Prostate gland (tissue), 2 donors: ENCODE results near the gene PML. TPM values are rescaled to one million over a fixed set of nuclear protein-coding genes. Genes with fewer than 3 reads are reported as not detected.
"Not testable (repeated sequence)": the region's sequence is repeated elsewhere in the genome, so short reads cannot be mapped to it uniquely, and the experiment has no call there.

Experiments used
- DNase-seq: peaks from one replicate; pipeline ENCODE4 v3.0.0-alpha.2; 2019; ENCODE audit warnings: low spot score
- H3K27ac ChIP-seq, 2 donors: fragments of 200-600 bp; sonication (generic); 2 replicates each; pipeline ENCODE4 v1.5.1; 2017 to 2019
- H3K27me3 ChIP-seq: fragments of 200-600 bp; sonication (generic); replicated peaks from 2 replicates; pipeline ENCODE4 v1.5.1; 2019; ENCODE audit not compliant: insufficient read depth
- H3K36me3 ChIP-seq, 2 donors: fragments of 200-600 bp; sonication (generic); 1 replicate in 1 of 2; 2 replicates in 1 of 2; pipeline versions ENCODE4 v1.5.1 to v1.8.1; 2017 to 2019
- H3K4me1 ChIP-seq: fragments of 200-600 bp; sonication (generic); replicated peaks from 2 replicates; pipeline ENCODE4 v1.5.1; 2019
- H3K4me3 ChIP-seq, 2 donors: fragments of 200-600 bp; sonication (generic); 2 replicates each; pipeline ENCODE4 v1.5.1; 2017 to 2019
- H3K9me3 ChIP-seq: fragments of 200-600 bp; sonication (generic); 2 replicates; pipeline ENCODE4 v1.5.1; 2017
- POLR2A ChIP-seq: fragments of 450-650 bp; IDR thresholded peaks from one replicate; pipeline ENCODE4 v1.6.1; 2016; ENCODE audit warnings: antibody characterized with exemption, mild to moderate bottlenecking
- POLR2AphosphoS5 ChIP-seq: sonication (generic); formaldehyde crosslinking; IDR thresholded peaks from one replicate; pipeline ENCODE4 v1.6.1; 2017; ENCODE audit warnings: antibody characterized with exemption
- WGBS: methylation state at CpG from one replicate; pipeline ENCODE4 v1.1.5; 2018; 5-methylcytosine and 5-hydroxymethylcytosine counted together
- intact Hi-C: fragments of 100-400 bp; cut with DNase I; formaldehyde crosslinking; loops from one replicate; pipeline ENCODE4 v1.14.2; 2022
- total RNA-seq, 2 donors: library from RNA; depleted of rRNA; stranded (reverse); fragments of >200 nt; gene quantifications; one replicate each; pipeline ENCODE4 v1.1.0, GENCODE V29; 2016
- TF ChIP-seq, protein P1 (sequence below), 4 experiments: fragments of 200-600 bp in 2 of 4; fragments of 450-650 bp in 2 of 4; sonication (generic) in 2 of 4; IDR thresholded peaks; 1 replicate in 3 of 4; 2 replicates in 1 of 4; pipeline ENCODE4 v1.5.1; 2016 to 2019; ENCODE audit warnings: antibody characterized with exemption in 4 of 4, mild to moderate bottlenecking in 2 of 4, moderate library complexity in 2 of 4

The PML gene
- total RNA-seq, 2 donors from 2014 or later: 67.5 to 122 TPM

DNA sequence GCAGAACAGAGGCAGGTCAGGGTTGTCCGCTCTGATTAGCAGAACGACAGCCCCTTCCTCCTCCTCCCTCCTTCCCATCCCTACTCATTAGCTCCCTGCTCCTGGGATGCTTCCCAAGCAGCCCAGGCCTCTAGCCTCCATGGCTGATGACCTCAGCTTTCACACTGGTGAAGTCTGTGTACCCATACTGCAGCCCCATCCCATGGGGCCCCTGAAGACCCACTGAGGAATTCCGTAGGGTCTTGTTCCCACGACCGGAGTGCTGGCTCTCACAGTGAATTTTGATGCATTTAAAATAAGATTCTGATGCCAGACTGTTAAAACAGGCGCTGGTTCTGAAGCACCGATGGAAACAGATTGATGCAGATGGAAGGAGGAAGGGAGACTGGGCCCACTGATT, 51.8 kb downstream of the PML start:
- DNase-seq: no peak
- no peaks in the 10 kb centered on the region for H3K27me3 ChIP-seq
- intact Hi-C loops: no loop called here
- 86% methylated on average over 7 of the region's 7 CpGs for WGBS
- peaks cover 0 to 5% of the 10 kb centered on the region in 2 donors for H3K36me3 ChIP-seq
- TF ChIP-seq, protein P1, sequence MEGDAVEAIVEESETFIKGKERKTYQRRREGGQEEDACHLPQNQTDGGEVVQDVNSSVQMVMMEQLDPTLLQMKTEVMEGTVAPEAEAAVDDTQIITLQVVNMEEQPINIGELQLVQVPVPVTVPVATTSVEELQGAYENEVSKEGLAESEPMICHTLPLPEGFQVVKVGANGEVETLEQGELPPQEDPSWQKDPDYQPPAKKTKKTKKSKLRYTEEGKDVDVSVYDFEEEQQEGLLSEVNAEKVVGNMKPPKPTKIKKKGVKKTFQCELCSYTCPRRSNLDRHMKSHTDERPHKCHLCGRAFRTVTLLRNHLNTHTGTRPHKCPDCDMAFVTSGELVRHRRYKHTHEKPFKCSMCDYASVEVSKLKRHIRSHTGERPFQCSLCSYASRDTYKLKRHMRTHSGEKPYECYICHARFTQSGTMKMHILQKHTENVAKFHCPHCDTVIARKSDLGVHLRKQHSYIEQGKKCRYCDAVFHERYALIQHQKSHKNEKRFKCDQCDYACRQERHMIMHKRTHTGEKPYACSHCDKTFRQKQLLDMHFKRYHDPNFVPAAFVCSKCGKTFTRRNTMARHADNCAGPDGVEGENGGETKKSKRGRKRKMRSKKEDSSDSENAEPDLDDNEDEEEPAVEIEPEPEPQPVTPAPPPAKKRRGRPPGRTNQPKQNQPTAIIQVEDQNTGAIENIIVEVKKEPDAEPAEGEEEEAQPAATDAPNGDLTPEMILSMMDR (IDR thresholded peaks at IDR 0.05): no peak
- no peak for TF ChIP-seq POLR2AphosphoS5
- TF ChIP-seq POLR2A: no peak
- H3K9me3 ChIP-seq: no peaks in the 10 kb centered on the region
- H3K27ac ChIP-seq: no peak overlapping the region
- no peak overlapping the region for H3K4me3 ChIP-seq
- H3K4me1 ChIP-seq: no peaks in the 10 kb centered on the region

DNA sequence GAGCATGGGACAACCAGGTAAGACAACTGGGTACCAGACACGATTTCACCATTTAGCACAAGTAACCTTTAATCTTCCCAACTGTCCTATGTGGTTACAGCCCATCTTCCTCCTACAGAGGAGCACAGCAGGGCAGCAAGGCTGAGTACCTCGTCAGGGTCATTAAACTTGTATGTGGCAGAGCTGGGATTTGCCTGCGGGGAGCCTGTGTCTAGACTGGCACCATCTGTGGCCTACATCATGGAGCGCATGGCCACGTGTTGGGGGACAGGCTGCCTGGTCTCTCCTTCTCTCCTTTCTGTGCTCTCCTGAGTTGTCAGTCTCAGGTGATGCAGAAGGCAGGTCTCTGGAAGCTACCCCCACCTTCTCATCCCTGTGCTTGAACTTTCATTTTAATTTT, 55.6 kb downstream of the PML start:
- Histone ChIP-seq H3K4me3 (no peak overlapping the region), H3K9me3 (no peaks in the 10 kb centered on the region), H3K36me3 (no peaks in the 10 kb centered on the region), H3K27ac (peak overlapping the region in 1 of 2 donors; percentile 60), H3K4me1 (no peaks in the 10 kb centered on the region), H3K27me3 (no peaks in the 10 kb centered on the region)
- WGBS: 88% methylated on average over 5 of the region's 5 CpGs
- no peak for DNase-seq
- intact Hi-C loops: loop anchor here (5.0 kb wide), 1 partner anchor 267 kb away; no protein-coding TSS in a partner anchor
- TF ChIP-seq, protein P1 (IDR thresholded peaks at IDR 0.05): no peak
- no peak for TF ChIP-seq POLR2AphosphoS5
- TF ChIP-seq POLR2A: no peak

DNA sequence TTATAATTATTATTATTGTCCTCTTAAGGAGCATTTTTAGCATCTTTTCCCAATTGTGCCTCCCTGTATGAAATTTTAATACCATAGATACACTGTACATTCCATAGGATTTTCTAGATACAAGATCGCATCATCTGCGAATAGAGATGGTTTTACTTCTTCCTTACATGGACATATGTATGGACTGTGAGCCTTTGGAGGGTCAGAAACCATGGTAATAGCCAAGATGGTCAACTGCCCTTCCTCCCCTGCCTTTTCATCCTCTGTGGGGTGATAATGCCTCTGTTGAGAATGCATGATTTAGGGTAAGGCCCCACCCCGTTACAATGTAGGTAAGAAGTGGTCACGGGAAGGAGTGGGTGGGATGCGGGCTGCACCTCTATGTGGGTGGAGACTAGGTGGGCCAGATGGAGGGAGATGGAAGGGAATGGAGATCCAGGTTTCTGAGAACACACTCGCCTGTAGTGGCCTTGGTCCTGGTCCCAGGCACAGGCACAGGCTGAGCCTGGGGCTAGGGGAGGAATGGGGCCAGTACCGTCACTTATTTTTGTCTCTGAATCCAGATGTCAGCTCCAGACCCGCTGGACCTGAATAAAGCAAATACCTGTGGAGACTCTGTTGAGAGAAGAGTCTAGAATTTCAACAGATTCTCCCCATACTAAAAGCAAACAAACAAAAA, 56.2 kb downstream of the PML start:
- DNase-seq: no peak
- intact Hi-C loops: loop anchor here (5.0 kb wide), 1 partner anchor 267 kb away; no protein-coding TSS in a partner anchor
- no peaks in the 10 kb centered on the region for H3K36me3 ChIP-seq
- TF ChIP-seq POLR2AphosphoS5: no peak
- no peak overlapping the region for H3K4me3 ChIP-seq
- H3K4me1 ChIP-seq: no peaks in the 10 kb centered on the region
- peak overlapping the region; percentile 60 to 67 for H3K27ac ChIP-seq
- H3K27me3 ChIP-seq: no peaks in the 10 kb centered on the region
- no peaks in the 10 kb centered on the region for H3K9me3 ChIP-seq
- WGBS: 70% methylated on average over 8 of the region's 8 CpGs

DNA sequence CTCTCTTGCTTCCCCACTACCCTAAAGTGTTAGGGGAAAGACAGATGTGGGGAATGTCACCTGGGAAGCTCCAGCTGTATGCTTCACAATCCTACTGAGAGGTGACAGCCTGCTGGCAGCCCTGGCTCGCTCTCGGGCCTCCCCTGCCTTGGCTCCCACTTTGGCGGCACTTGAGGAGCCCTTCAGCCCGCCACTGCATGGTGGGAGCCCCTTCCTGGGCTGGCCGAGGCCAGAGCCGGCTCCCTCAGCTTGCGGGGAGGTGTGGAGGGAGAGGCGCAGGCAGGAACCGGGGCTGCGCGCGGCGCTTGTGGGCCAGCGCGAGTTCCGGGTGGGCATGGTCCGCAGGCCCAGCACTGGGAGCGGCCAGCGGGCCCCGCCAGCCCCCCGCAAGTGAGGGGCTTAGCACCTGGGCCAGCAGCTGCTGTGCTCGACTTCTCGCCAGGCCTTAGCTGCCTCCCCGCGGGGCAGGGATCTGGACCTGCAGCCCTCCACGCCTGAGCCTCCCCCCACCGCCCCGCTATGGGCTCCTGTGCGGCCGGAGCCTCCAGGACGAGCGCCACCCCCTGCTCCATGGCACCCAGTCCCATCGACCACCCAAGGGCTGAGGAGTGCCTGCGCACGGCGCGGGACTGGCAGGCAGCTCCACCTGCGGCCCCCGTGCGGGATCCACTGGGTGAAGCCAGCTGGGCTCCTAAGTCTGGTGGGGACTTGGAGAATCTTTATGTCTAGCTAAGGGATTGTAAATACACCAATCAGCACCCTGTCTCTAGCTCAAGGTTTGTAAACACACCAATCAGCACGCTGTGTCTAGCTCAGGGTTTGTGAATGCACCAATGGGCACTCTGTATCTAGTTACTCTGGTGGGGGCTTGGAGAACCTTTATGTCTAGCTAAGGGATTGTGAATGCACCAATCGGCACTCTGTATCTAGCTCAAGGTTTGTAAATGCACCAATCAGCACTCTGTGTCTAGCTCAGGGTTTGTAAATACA, 58.0 kb downstream of the PML start:
- not testable (repeated sequence) for H3K4me1 ChIP-seq, H3K27ac ChIP-seq, H3K4me3 ChIP-seq, DNase-seq, H3K27me3 ChIP-seq, H3K36me3 ChIP-seq, H3K9me3 ChIP-seq
- 93% methylated on average over 42 of the region's 42 CpGs for WGBS
- intact Hi-C loops: loop anchor here (5.0 kb wide), 1 partner anchor 265 kb away; no protein-coding TSS in a partner anchor

DNA sequence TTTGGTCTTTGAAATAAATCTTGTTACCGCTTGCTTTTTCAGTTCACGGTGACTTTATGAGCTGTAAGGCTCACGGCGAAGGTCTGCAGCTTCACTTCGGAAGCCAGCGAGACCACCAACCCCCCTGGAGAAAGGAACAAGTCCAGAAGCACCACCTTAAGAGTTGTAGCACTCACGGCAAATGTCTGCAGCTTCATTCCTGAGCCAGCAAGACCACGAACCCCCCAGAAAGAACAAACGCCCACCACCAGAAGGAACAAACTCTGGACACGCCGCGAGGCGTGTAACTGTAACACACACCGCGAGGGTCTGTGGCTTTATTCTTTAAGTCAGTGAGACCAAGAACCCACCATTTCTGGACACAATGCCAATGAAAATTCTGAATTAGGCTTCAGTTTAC, 59.0 kb downstream of the PML start:
- no peaks in the 10 kb centered on the region for H3K27me3 ChIP-seq
- intact Hi-C loops: loop anchor here (5.0 kb wide), 1 partner anchor 264 kb away; no protein-coding TSS in a partner anchor
- H3K27ac ChIP-seq: no peak overlapping the region
- TF ChIP-seq POLR2A (no peak), POLR2AphosphoS5 (no peak)
- TF ChIP-seq, protein P1 (IDR thresholded peaks at IDR 0.05): no peak
- no peak for DNase-seq
- 34% methylated on average over 15 of the region's 15 CpGs for WGBS
- no peak overlapping the region for H3K4me3 ChIP-seq
- H3K36me3 ChIP-seq: no peaks in the 10 kb centered on the region
- H3K4me1 ChIP-seq: no peaks in the 10 kb centered on the region
- H3K9me3 ChIP-seq: no peaks in the 10 kb centered on the region
